A549 treated with Hydrocortisone at 1 μM for 4 hours (cell line): Measurements from ENCODE around the gene TNFSF8. TPM values are rescaled to one million over a fixed set of nuclear protein-coding genes. Genes with fewer than 3 reads are reported as not detected.

Source experiments
- total RNA-seq: library from RNA; stranded (reverse); fragments of 200-300 nt; extraction: Qiagen RNA extraction; gene quantifications from 5 replicates; pipeline ENCODE4 v1.2.3, GENCODE V29; 2022

The TNFSF8 gene, protein sequence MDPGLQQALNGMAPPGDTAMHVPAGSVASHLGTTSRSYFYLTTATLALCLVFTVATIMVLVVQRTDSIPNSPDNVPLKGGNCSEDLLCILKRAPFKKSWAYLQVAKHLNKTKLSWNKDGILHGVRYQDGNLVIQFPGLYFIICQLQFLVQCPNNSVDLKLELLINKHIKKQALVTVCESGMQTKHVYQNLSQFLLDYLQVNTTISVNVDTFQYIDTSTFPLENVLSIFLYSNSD
- not detected in 5 replicates for total RNA-seq

GRCh38 chr9:114930056-114930812, at the start of gene TNFSF8:
Gene TNFSF8, minus strand, starts transcription at chr9:114930591. Its CDS starts 288 bp downstream, at chr9:114930303.

Other genes with a start within 250 kb of the TNFSF8 start
- not detected in 5 replicates for gene TEX48, start 248.4 kb downstream of the TNFSF8 start, total RNA-seq
- 0.08 to 0.14 TPM (median 0.10 TPM) in 5 replicates for gene TNFSF15, start 124.6 kb downstream of the TNFSF8 start, total RNA-seq
- 0.42 to 1.8 TPM (median 0.87 TPM) in 5 replicates for gene TNC, start 187.6 kb upstream of the TNFSF8 start, total RNA-seq